OCI-LY7 (cell line): ENCODE results near the gene NAB2. TPM values are rescaled to one million over a fixed set of nuclear protein-coding genes. Genes with fewer than 3 reads are reported as not detected.

Source experiments
- BruUV-seq: library from RNA; stranded (reverse); fragments of 400-500 nt; replicated peaks from 2 replicates; lab custom pipeline; 2021; lab: Mats Ljungman, UMichigan
- CTCF ChIA-PET: fragments of 300-600 bp; sonication (Branson Sonifier 250); formaldehyde crosslinking; loops from one replicate; lab custom pipeline; 2022; ENCODE audit warnings: antibody characterized with exemption; ENCODE audit not compliant: unreplicated experiment; lab: Charles Lee
- POLR2A ChIA-PET: fragments of 300-600 bp; sonication (Branson Sonifier 250); formaldehyde crosslinking; loops from one replicate; lab custom pipeline; 2022; ENCODE audit warnings: antibody characterized with exemption; lab: Charles Lee
- DNase-seq: peaks from one replicate; pipeline ENCODE4 v3.0.0-alpha.2; 2015; ENCODE audit warnings: low spot score
- H2AFZ ChIP-seq: fragments of 200-600 bp; sonication (generic), shearing (Covaris generic); 2 replicates; pipeline ENCODE4 v1.6.1; 2014; ENCODE audit warnings: mild to moderate bottlenecking, antibody characterized with exemption, low read length, moderate library complexity
- H3K27ac ChIP-seq: fragments of 200-600 bp; sonication (generic); 2 replicates; pipeline ENCODE4 v1.5.1; 2014; ENCODE audit warnings: mixed run types, low read depth, mild to moderate bottlenecking, moderate library complexity, low read length, inconsistent platforms; ENCODE audit not compliant: poor library complexity, severe bottlenecking
- H3K36me3 ChIP-seq: fragments of 200-600 bp; sonication (generic); 2 replicates; pipeline ENCODE4 v1.6.1; 2014; ENCODE audit warnings: mild to moderate bottlenecking, antibody characterized with exemption, low read length, moderate library complexity, mixed read lengths; ENCODE audit not compliant: insufficient read depth
- H3K4me1 ChIP-seq: fragments of 200-600 bp; sonication (generic); 2 replicates; pipeline ENCODE4 v1.5.1; 2014; ENCODE audit warnings: mild to moderate bottlenecking, low read length; ENCODE audit not compliant: insufficient read depth, poor library complexity, severe bottlenecking
- H3K4me2 ChIP-seq: fragments of 200-600 bp; sonication (generic); 2 replicates; pipeline ENCODE4 v1.6.1; 2014; ENCODE audit warnings: mild to moderate bottlenecking, low read length
- H3K4me3 ChIP-seq: fragments of 200-600 bp; sonication (generic); 2 replicates; pipeline ENCODE4 v1.5.1; 2014; ENCODE audit warnings: mild to moderate bottlenecking, low read depth, low read length; ENCODE audit not compliant: poor library complexity, severe bottlenecking
- H3K79me2 ChIP-seq: fragments of 200-600 bp; sonication (generic); 2 replicates; pipeline ENCODE4 v1.6.1; 2016; ENCODE audit warnings: low read depth, mild to moderate bottlenecking, low read length, moderate library complexity, mixed read lengths; ENCODE audit not compliant: insufficient read depth
- H3K9me2 ChIP-seq: fragments of 200-600 bp; sonication (generic); 2 replicates; pipeline ENCODE4 v1.6.1; 2016; ENCODE audit warnings: mild to moderate bottlenecking, low read length, mixed read lengths; ENCODE audit not compliant: insufficient read depth
- H3K9me3 ChIP-seq: fragments of 200-600 bp; sonication (generic); 2 replicates; pipeline ENCODE4 v1.6.1; 2014; ENCODE audit warnings: mild to moderate bottlenecking, mixed run types, low read length, mixed read lengths
- H4K20me1 ChIP-seq: fragments of 200-600 bp; sonication (generic); 2 replicates; pipeline ENCODE4 v1.6.1; 2014; ENCODE audit warnings: mild to moderate bottlenecking, antibody characterized with exemption, low read length, moderate library complexity, mixed read lengths; ENCODE audit not compliant: insufficient read depth
- CTCF ChIP-seq: fragments of 200-600 bp; sonication (generic); conservative IDR thresholded peaks from 2 replicates; pipeline ENCODE4 v1.5.1; 2014; ENCODE audit warnings: mild to moderate bottlenecking, antibody characterized with exemption, low read length, moderate library complexity, mixed read lengths
- EZH2phosphoT487 ChIP-seq: fragments of 200-600 bp; sonication (generic); IDR thresholded peaks from 2 replicates; pipeline ENCODE4 v1.6.1; 2018; ENCODE audit warnings: low read depth, borderline replicate concordance, mild to moderate bottlenecking, mixed run types, antibody characterized with exemption, low read length, moderate library complexity, mixed read lengths
- intact Hi-C: fragments of 100-400 bp; cut with micrococcal nuclease; formaldehyde crosslinking; loops from one replicate; pipeline ENCODE4 v1.10.0; 2022; ENCODE audit not compliant: unreplicated experiment
- total RNA-seq, 2 experiments: library from RNA; depleted of rRNA in 1 of 2; stranded (reverse); fragments of >200 nt in 1 of 2; shearing (Covaris generic) in 1 of 2; gene quantifications; 2 replicates each; pipeline ENCODE4 v1.2.3, GENCODE V29; 2014 to 2022

Gene NAB2
- total RNA-seq, 2 experiments from 2014 or later: 6.8 to 8.5 TPM

GRCh38 chr12:57097554-57097835 is 8.6 kb downstream of the NAB2 start:
- H3K79me2 ChIP-seq: no peaks in the 10 kb centered on the region
- H3K9me2 ChIP-seq: no peaks in the 10 kb centered on the region
- H3K4me1 ChIP-seq: peaks cover 19% of the 10 kb centered on the region
- peaks cover 82% of the 10 kb centered on the region for H3K36me3 ChIP-seq
- CTCF ChIA-PET: no interaction called here
- TF ChIP-seq EZH2phosphoT487: no peak
- no peak for TF ChIP-seq CTCF
- no peak overlapping the region for H3K4me2 ChIP-seq
- H3K9me3 ChIP-seq: no peaks in the 10 kb centered on the region
- no peaks in the 10 kb centered on the region for H4K20me1 ChIP-seq
- no peak overlapping the region for H3K4me3 ChIP-seq
- DNase-seq: no peak
- no TSS peak for BruUV-seq
- POLR2A ChIA-PET: interaction anchor here (0.8 to 1.7 kb wide), 3 partner anchors 9 to 28 kb away, joined by 3 to 5 read pairs (median 4); no protein-coding TSS in a partner anchor
- H3K27ac ChIP-seq: no peak overlapping the region
- no peak overlapping the region for H2AFZ ChIP-seq
- intact Hi-C loops: no loop called here

- CTCF ChIA-PET: no interaction called here
- POLR2A ChIA-PET: interaction anchor here (0.6 to 1.3 kb wide), 3 partner anchors 19 to 25 kb away, joined by 3 to 6 read pairs (median 3); no protein-coding TSS in a partner anchor
- Histone ChIP-seq H3K79me2 (no peaks in the 10 kb centered on the region), H3K36me3 (peaks cover 76% of the 10 kb centered on the region), H3K9me3 (no peaks in the 10 kb centered on the region), H4K20me1 (no peaks in the 10 kb centered on the region), H3K4me1 (peaks cover 13% of the 10 kb centered on the region), H3K4me3 (no peak overlapping the region), H3K27ac (no peak overlapping the region), H2AFZ (no peak overlapping the region), H3K9me2 (no peaks in the 10 kb centered on the region), H3K4me2 (no peak overlapping the region)
- intact Hi-C loops: no loop called here
- no peak for TF ChIP-seq EZH2phosphoT487
- no peak for TF ChIP-seq CTCF
- no TSS peak for BruUV-seq
- no peak for DNase-seq
Measured at GRCh38 chr12:57098546-57098945, 9.6 kb downstream of the NAB2 start.

GRCh38 chr12:57099047-57099714 is 10.3 kb downstream of the NAB2 start:
- H3K27ac ChIP-seq: no peak overlapping the region
- BruUV-seq: no TSS peak

More at GRCh38 chr12:57099047-57099714, 10.3 kb downstream of the NAB2 start:
- DNase-seq: no peak
- H2AFZ ChIP-seq: no peak overlapping the region
- H3K4me2 ChIP-seq: no peak overlapping the region
- H3K9me3 ChIP-seq: no peaks in the 10 kb centered on the region
- H3K4me1 ChIP-seq: peaks cover 7% of the 10 kb centered on the region
- TF ChIP-seq CTCF (no peak), EZH2phosphoT487 (no peak)
- H3K9me2 ChIP-seq: no peaks in the 10 kb centered on the region
- peaks cover 79% of the 10 kb centered on the region for H3K36me3 ChIP-seq
- H3K79me2 ChIP-seq: no peaks in the 10 kb centered on the region
- no peaks in the 10 kb centered on the region for H4K20me1 ChIP-seq
- no peak overlapping the region for H3K4me3 ChIP-seq
- intact Hi-C loops: no loop called here
- ChIA-PET POLR2A (interaction anchor here (0.5 to 1.3 kb wide), 2 partner anchors 22 to 657 kb away, joined by 3 to 6 read pairs; no protein-coding TSS in a partner anchor), CTCF (no interaction called here)
